Measurements from ENCODE around the gene SGIP1.

- no peak for TF ChIP-seq GATA3 (IDR thresholded peaks at IDR 0.05; ENCODE audit: low read depth, low read length)
- no peak for TF ChIP-seq GATA2 (IDR thresholded peaks at IDR 0.05; ENCODE audit: low read depth, low read length)
Observed at GRCh38 chr1:66605419-66605997, 71.6 kb downstream of the SGIP1 start.

All from SH-SY5Y (cell line).